Right atrium auricular region (tissue), 2 donors: Measurements from ENCODE around the gene ARMC9. TPM values are rescaled to one million over a fixed set of nuclear protein-coding genes. Genes with fewer than 3 reads are reported as not detected.
"Not testable (repeated sequence)": the region's sequence is repeated elsewhere in the genome, so short reads cannot be mapped to it uniquely, and the experiment has no call there.

Experiments used
- DNase-seq: peaks from one replicate; pipeline ENCODE4 v3.0.0-alpha.2; 2019; ENCODE audit warnings: low spot score
- H3K27ac ChIP-seq, 2 donors: fragments of 200-600 bp; sonication (generic); 1 replicate in 1 of 2; 2 replicates in 1 of 2; pipeline ENCODE4 v1.5.1; 2016 to 2019
- H3K27me3 ChIP-seq, 2 donors: fragments of 200-600 bp; sonication (generic); one replicate each; pipeline versions ENCODE4 v1.5.1 to v1.6.0; 2017 to 2019
- H3K36me3 ChIP-seq: fragments of 200-600 bp; sonication (generic); one replicate; pipeline ENCODE4 v1.5.1; 2016
- H3K4me1 ChIP-seq, 2 donors: fragments of 200-600 bp; sonication (generic); one replicate each; pipeline versions ENCODE4 v1.5.1 to v1.6.0; 2017 to 2019
- H3K4me3 ChIP-seq, 2 donors: fragments of 200-600 bp; sonication (generic); 1 replicate in 1 of 2; 2 replicates in 1 of 2; pipeline ENCODE4 v1.5.1; 2017 to 2019; ENCODE audit warnings: mild to moderate bottlenecking in 1 of 2, moderate library complexity in 1 of 2
- H3K9me3 ChIP-seq, 2 donors: fragments of 200-600 bp; sonication (generic); one replicate each; pipeline ENCODE4 v1.5.1; 2019
- CTCF ChIP-seq, 2 donors: fragments of 200-600 bp; sonication (generic); IDR thresholded peaks; one replicate each; pipeline ENCODE4 v1.5.1; 2019; ENCODE audit warnings: antibody characterized with exemption in 2 of 2
- total RNA-seq, 2 donors: library from RNA; depleted of rRNA; stranded (reverse); fragments of >200 nt; gene quantifications; one replicate each; pipeline ENCODE4 v1.1.0, GENCODE V29; 2016

ARMC9 gene
- total RNA-seq, 2 donors from 2014 or later = 2.0 to 2.9 TPM

- Histone ChIP-seq H3K27me3 (no peaks in the 10 kb centered on the region), H3K36me3 (no peaks in the 10 kb centered on the region), H3K4me1 (peaks cover 0 to 13% of the 10 kb centered on the region in 2 donors), H3K27ac (no peak overlapping the region), H3K4me3 (no peak overlapping the region), H3K9me3 (no peaks in the 10 kb centered on the region)
- no peak for TF ChIP-seq CTCF (IDR thresholded peaks at IDR 0.05)
- no peak for DNase-seq
Observed at GRCh38 chr2:231373184-231373583, 174.8 kb downstream of the ARMC9 start.

- H3K27me3 ChIP-seq = no peaks in the 10 kb centered on the region
- no peaks in the 10 kb centered on the region for H3K36me3 ChIP-seq
- H3K9me3 ChIP-seq = no peaks in the 10 kb centered on the region
- no peak for DNase-seq
- no peak for TF ChIP-seq CTCF (IDR thresholded peaks at IDR 0.05)
- no peak overlapping the region for H3K4me3 ChIP-seq
- peaks cover 0 to 13% of the 10 kb centered on the region in 2 donors for H3K4me1 ChIP-seq
- H3K27ac ChIP-seq = no peak overlapping the region
Observed at GRCh38 chr2:231373786-231374349, 175.4 kb downstream of the ARMC9 start.

GRCh38 chr2:231374771-231375170, 176.3 kb downstream of the ARMC9 start:
- H3K4me3 ChIP-seq = no peak overlapping the region
- H3K27ac ChIP-seq = no peak overlapping the region
- no peaks in the 10 kb centered on the region for H3K36me3 ChIP-seq
- TF ChIP-seq CTCF (IDR thresholded peaks at IDR 0.05) = no peak
- peaks cover 0 to 12% of the 10 kb centered on the region in 2 donors for H3K4me1 ChIP-seq
- H3K9me3 ChIP-seq = no peaks in the 10 kb centered on the region
- H3K27me3 ChIP-seq = no peaks in the 10 kb centered on the region
- DNase-seq = no peak

GRCh38 chr2:231375994-231376615, 177.7 kb downstream of the ARMC9 start:
- not testable (repeated sequence) for H3K27me3 ChIP-seq, H3K4me3 ChIP-seq, H3K27ac ChIP-seq, H3K9me3 ChIP-seq, H3K36me3 ChIP-seq, H3K4me1 ChIP-seq, DNase-seq

GRCh38 chr2:231376857-231377256, 178.4 kb downstream of the ARMC9 start:
- no peak overlapping the region for H3K4me3 ChIP-seq
- no peaks in the 10 kb centered on the region for H3K27me3 ChIP-seq
- no peaks in the 10 kb centered on the region for H3K4me1 ChIP-seq
- H3K27ac ChIP-seq = no peak overlapping the region
- no peak for TF ChIP-seq CTCF (IDR thresholded peaks at IDR 0.05)
- H3K36me3 ChIP-seq = no peaks in the 10 kb centered on the region
- DNase-seq = no peak
- H3K9me3 ChIP-seq = no peaks in the 10 kb centered on the region

- no peaks in the 10 kb centered on the region for H3K9me3 ChIP-seq
- TF ChIP-seq CTCF (IDR thresholded peaks at IDR 0.05) = no peak
- H3K36me3 ChIP-seq = no peaks in the 10 kb centered on the region
- H3K27me3 ChIP-seq = no peaks in the 10 kb centered on the region
- DNase-seq = no peak
- no peak overlapping the region for H3K4me3 ChIP-seq
- H3K4me1 ChIP-seq = no peaks in the 10 kb centered on the region
- H3K27ac ChIP-seq = no peak overlapping the region
Observed at GRCh38 chr2:231378026-231378722, 179.7 kb downstream of the ARMC9 start.
